GM19239 (cell line): ENCODE measurements around the gene PSMB10.
"Not testable (repeated sequence)": the region's sequence is repeated elsewhere in the genome, so short reads cannot be mapped to it uniquely, and the experiment has no call there.

Experiments used
- DNase-seq: peaks from one replicate; pipeline ENCODE4 v3.0.0; 2011; ENCODE audit warnings: low spot score; ENCODE audit not compliant: insufficient read length
- FAIRE-seq: peaks from 2 replicates; lab custom pipeline; 2011; peaks lifted over from hg19 to GRCh38; lab: Jason Lieb, UNC

PSMB10 gene

GRCh38 chr16:67930191-67930590, 6.5 kb downstream of the PSMB10 start:
- DNase-seq (no peak), FAIRE-seq (no peak)

DNA sequence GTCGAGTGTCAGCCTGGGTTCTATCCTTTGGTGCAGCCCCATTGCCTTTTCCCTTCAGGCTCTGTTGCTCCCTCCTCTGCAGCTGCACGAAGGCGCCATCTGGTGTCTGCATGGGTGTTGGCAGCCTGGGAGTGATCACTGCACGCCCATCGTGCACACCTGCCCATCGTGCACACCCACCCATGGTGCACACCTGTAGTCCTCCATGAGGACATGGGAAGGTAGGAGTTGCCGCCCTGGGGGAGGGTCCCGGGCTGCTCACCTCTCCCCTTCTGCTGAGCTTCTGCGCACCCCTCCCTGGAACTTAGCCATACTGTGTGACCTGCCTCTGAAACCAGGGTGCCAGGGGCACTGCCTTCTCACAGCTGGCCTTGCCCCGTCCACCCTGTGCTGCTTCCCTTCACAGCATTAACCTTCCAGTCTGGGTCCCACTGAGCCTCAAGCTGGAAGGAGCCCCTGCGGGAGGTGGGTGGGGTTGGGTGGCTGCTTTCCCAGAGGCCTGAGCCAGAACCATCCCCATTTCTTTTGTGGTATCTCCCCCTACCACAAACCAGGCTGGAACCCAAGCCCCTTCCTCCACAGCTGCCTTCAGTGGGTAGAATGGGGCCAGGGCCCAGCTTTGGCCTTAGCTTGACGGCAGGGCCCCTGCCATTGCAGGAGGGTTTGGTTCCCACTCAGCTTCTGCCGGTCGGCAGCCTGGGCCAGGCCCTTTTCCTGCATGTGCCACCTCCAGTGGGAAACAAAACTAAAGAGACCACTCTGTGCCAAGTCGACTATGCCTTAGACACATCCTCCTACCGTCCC, 7.9 kb downstream of the PSMB10 start:
- FAIRE-seq (peak; percentile 89), DNase-seq (peak; percentile 78)

DNA sequence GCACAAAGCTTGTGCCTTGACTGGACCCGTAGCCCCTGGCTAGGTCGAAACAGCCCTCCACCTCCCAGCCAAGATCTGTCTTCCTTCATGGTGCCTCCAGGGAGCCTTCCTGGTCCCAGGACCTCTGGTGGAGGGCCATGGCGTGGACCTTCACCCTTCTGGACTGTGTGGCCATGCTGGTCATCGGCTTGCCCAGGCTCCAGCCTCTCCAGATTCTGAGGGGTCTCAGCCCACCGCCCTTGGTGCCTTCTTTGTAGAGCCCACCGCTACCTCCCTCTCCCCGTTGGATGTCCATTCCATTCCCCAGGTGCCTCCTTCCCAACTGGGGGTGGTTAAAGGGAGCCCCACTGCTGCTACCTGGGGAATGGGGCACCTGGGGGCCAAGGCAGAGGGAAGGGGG, 8.5 kb downstream of the PSMB10 start:
- DNase-seq (no peak), FAIRE-seq (no peak)

DNA sequence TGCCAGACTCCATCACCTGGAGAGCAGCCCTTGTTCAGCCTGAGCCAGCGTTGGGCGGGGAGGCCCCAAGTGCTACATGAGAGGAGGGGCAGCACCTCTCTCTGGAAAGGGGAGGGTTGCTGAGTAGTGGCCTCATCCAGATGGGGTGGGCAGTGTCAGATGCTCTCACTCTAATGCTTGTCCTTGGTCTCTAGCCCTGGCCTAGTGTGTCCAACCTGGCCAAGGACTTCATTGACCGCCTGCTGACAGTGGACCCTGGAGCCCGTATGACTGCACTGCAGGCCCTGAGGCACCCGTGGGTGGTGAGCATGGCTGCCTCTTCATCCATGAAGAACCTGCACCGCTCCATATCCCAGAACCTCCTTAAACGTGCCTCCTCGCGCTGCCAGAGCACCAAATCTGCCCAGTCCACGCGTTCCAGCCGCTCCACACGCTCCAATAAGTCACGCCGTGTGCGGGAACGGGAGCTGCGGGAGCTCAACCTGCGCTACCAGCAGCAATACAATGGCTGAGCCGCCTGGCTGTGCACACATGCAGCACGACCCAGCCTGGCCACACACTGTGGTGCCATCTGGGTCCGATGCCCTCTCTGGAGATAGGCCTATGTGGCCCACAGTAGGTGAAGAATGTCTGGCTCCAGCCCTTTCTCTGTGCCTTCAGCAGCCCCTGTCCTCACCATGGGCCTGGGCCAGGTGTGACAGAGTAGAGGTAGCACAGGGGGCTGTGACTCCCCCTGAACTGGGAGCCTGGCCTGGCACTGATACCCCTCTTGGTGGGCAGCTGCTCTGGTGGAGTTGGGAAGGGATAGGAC, 9.3 kb downstream of the PSMB10 start:
- no peak for FAIRE-seq
- DNase-seq: no peak

DNA sequence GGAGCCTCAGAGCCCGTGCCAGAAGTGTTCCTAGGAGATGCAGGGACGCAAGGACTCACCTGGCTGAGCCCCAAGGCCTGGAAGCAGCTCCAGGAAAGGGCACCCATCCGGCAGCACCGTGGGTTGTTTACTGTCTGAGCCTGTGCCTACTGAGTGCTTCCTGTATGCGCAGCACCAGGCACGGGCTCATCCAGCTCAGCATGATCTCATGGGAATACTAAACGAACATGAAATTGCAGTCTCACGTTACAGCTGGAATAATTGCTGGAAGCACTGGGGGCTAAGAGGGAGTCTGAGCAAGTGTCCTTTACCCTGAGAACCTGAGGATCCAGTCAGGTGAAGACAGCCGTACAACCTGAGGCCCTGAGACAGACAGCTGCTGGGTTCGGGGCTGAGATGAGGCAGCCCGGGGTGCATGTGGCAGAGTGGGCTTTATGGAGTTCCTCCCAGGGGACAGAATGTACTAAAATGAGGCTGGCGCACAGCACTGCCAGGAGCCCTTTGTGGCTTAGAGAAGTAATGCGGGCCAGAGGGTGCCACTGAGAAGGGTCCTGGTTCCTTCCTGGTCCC, 10.4 kb downstream of the PSMB10 start:
- DNase-seq (no peak), FAIRE-seq (no peak)

GRCh38 chr16:67924140-67924906, 12.3 kb downstream of the PSMB10 start:
- DNase-seq (no peak), FAIRE-seq (no peak)

GRCh38 chr16:67923414-67924116, 13.1 kb downstream of the PSMB10 start:
- no peak for DNase-seq
- FAIRE-seq: no peak

GRCh38 chr16:67922740-67923139, 13.9 kb downstream of the PSMB10 start:
- DNase-seq (no peak), FAIRE-seq (no peak)

DNA sequence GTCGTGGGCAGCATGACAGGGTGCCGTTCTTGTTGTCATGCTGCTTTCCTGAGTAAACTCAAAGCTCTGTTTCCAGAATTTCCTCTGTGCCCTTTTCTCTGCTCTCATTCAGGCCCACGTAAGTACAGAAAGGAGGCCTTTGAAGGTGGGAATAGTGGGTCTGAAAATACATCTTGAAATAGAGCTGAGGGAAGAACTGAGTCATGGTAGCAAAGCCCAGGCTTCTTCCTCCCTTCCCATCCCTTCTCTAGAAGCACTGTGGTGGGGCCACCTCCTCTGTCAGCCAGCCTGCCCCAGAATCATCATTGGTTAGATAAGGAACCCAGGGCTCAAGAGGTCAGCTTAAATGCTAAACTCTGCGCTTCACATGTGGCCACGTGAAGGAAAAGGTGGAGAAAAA, 14.4 kb downstream of the PSMB10 start:
- FAIRE-seq (no peak), DNase-seq (no peak)

GRCh38 chr16:67919622-67920221, 16.9 kb downstream of the PSMB10 start:
- FAIRE-seq (no peak), DNase-seq (no peak)

GRCh38 chr16:67917852-67918236, 18.8 kb downstream of the PSMB10 start:
- FAIRE-seq: no peak
- no peak for DNase-seq

DNA sequence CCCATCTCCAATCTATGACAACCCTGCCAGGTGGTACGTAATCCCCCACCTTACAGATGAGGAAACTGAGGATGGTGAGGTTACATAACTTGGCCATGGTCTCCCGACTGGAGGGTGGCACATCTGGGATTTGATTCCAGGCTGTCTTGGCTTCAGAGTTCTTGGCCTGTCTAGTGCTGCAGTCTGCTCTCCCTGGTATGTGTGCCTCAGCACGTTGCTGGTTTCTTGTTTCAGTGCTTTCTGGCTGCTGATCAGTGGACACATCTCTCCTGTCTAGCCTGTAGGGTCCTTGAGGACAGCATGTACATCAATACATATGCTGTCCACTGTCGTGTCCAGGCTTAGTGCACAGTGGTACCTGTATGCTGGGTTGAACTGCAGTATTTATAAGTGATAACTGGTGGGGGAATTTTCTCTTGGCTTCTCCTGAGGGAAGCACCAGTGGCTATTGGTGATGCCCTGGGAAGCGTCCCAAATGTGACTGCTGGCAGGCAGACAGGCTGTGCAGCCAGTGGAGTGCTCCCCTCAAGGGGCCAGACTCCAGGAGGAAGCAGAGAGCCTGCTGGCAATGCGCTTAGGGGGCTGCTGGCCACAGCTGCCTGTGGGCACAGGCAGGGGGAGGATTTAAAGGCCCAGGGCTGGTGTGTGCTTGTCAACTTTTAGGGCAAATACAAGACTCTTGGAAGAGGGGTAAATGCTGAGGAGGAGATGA, 19.4 kb downstream of the PSMB10 start:
- DNase-seq (no peak), FAIRE-seq (no peak)

DNA sequence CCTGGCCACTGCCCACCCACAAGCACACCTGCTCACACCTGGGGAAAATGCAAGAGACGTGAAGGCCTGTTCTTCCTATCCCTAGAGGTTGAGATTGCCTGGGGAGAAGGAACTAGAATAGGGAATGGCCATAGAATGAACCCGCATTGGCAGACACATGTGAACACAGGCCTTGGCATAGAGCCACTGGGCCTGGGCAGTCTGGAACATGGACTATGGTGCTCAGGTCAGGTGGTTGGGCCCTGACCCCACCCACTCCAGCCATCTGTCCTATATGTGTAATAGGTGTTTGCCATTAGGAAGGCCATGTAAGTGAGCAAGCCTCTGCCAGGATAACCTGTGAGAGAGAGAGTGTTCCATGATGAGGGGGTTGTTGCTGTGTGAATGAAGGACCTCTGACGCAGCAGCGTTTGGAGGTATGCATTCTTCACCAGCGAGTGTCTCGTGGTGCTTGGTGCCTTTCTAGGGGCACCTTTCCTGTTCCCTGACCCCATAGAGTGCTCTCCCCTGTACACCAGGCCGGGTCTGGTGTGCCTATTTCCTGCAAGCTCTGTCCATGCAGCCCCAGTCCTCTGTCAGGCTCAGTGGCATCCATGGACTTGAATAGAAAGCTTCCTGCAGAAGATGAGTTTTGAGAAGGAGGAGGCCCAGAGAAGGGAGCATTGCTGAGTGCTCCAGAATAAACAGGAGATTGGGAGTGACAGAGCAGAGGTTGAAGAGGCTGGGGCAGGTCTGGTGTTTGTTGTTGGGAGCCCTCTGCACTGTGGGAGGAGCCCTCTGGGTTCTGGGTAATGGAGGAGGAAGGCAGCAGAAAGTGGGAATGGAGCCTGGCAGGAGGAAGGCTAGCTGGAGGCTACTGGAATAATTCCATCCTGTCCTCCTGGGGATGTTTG, 20.6 kb downstream of the PSMB10 start:
- DNase-seq (no peak), FAIRE-seq (no peak)

DNA sequence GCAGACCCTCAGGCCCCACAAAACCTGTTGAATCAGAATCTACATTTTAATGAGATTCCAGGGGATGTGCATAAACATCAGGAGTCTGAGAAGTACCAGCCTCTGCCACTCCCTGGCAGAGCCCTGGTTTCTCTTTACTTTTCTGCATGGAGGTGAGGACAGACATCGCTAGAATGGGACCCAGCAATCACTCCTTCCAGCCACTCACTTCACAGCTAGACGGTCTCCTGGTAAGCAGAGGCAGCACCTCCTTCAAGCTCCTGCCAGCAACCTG, 21.2 kb downstream of the PSMB10 start:
- FAIRE-seq, DNase-seq: not testable (repeated sequence)

GRCh38 chr16:67914758-67915495, 21.7 kb downstream of the PSMB10 start:
- no peak for FAIRE-seq
- no peak for DNase-seq

DNA sequence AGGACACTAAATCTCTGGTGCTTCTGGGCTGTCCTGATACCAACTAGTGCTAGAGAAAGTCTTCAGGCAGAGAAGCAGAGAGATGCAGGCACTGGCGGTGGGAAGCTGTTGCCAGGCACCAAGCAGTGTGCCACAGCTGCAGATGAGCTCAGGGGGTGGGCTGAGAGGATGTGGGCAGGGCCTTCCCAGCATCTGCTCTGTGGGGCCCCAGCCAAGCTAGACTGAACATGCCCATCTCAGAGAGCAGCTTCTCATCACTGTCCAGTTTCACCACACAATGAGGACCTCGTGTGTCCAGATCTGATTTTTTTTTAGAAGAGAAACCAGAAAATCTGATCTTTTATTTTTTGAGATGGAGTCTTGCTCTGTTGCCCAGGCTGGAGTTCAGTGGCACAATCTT, 26.5 kb downstream of the PSMB10 start:
- FAIRE-seq (no peak), DNase-seq (no peak)

DNA sequence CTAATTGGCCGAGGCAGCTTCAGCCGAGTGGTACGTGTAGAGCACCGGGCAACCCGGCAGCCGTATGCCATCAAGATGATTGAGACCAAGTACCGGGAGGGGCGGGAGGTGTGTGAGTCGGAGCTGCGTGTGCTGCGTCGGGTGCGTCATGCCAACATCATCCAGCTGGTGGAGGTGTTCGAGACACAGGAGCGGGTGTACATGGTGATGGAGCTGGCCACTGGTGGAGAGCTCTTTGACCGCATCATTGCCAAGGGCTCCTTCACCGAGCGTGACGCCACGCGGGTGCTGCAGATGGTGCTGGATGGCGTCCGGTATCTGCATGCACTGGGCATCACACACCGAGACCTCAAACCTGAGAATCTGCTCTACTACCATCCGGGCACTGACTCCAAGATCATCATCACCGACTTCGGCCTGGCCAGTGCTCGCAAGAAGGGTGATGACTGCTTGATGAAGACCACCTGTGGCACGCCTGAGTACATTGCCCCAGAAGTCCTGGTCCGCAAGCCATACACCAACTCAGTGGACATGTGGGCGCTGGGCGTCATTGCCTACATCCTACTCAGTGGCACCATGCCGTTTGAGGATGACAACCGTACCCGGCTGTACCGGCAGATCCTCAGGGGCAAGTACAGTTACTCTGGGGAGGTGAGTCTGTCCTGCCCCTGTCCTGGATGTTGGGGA, 27.5 kb downstream of the PSMB10 start:
- FAIRE-seq (no peak), DNase-seq (no peak)
